NCI-H526 (cell line): ENCODE data around the gene CD3E.
A peak's percentile ranks its signal among the peaks of the same experiment; 100 is the strongest.

Experiments
- DNase-seq, 2 experiments: peaks; one replicate each; lab custom pipeline; 2025; lab: John Stamatoyannopoulos, UW

Gene CD3E

GRCh38 chr11:118304568-118305248 lies at the start of gene CD3E:
Gene CD3E (plus strand): TSS chr11:118304730. CDS start chr11:118304953, 223 bp downstream.
- DNase-seq, result no peak

- peak; percentile 58 to 72 for DNase-seq
These were observed 46.1 kb upstream of the CD3E start for GRCh38 chr11:118258410-118258809.

GRCh38 chr11:118259138-118259537 lies 45.4 kb upstream of the CD3E start:
- no peak for DNase-seq

GRCh38 chr11:118260353-118260752 lies 44.2 kb upstream of the CD3E start:
- no peak for DNase-seq

GRCh38 chr11:118263112-118263511 lies 41.4 kb upstream of the CD3E start:
- no peak for DNase-seq

- peak; percentile 40 to 71 for DNase-seq
These were observed 40.6 kb upstream of the CD3E start, which contains the start of gene MPZL2 for GRCh38 chr11:118263695-118264568. Gene MPZL2 (minus strand): TSS chr11:118264297. CDS start chr11:118264153, 144 bp downstream.

- no peak for DNase-seq
These were observed 39.7 kb upstream of the CD3E start for GRCh38 chr11:118264569-118265465.

- DNase-seq, result no peak
These were observed 38.6 kb upstream of the CD3E start for GRCh38 chr11:118265954-118266353.

GRCh38 chr11:118267486-118267885 lies 37.0 kb upstream of the CD3E start:
- no peak for DNase-seq

GRCh38 chr11:118272001-118272400 lies 32.5 kb upstream of the CD3E start:
- DNase-seq, result no peak

GRCh38 chr11:118274186-118274585 lies 30.3 kb upstream of the CD3E start:
- no peak for DNase-seq

- no peak for DNase-seq
These were observed 29.4 kb upstream of the CD3E start for GRCh38 chr11:118275176-118275575.

GRCh38 chr11:118276422-118276821 lies 28.1 kb upstream of the CD3E start:
- no peak for DNase-seq

GRCh38 chr11:118277312-118277711 lies 27.2 kb upstream of the CD3E start:
- no peak for DNase-seq

GRCh38 chr11:118281284-118281683 lies 23.2 kb upstream of the CD3E start:
- no peak for DNase-seq

- DNase-seq, result no peak
These were observed 21.9 kb upstream of the CD3E start for GRCh38 chr11:118282606-118283005.

GRCh38 chr11:118283037-118283636 lies 21.4 kb upstream of the CD3E start:
- no peak for DNase-seq

- no peak for DNase-seq
These were observed 20.7 kb upstream of the CD3E start for GRCh38 chr11:118283756-118284350.

GRCh38 chr11:118286545-118286944 lies 18.0 kb upstream of the CD3E start:
- no peak for DNase-seq

- no peak for DNase-seq
These were observed 17.5 kb upstream of the CD3E start for GRCh38 chr11:118287006-118287405.

GRCh38 chr11:118289401-118289800 lies 15.1 kb upstream of the CD3E start:
- no peak for DNase-seq
